Measurements from ENCODE around the gene ANXA9.

DNA sequence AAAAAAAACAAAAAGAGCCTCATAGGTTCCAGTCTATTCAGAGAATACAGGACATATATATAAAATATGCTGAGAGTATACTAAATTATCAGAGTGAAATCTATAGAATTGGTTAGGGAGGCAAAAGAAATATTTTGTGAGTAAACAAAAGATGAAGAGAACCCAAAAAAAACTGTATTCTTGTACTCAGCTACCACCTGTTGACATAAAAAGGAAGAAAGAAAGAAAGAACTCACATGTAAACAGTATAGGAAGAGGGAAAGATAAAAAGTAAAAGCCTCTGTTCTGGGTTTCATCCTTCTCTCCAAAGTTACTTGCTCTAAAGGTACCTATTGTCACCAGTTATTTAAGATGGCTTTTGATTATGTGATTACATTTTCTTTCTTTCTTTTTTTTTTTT, 44.4 kb downstream of the ANXA9 start:
- TF ChIP-seq POLR2A (IDR thresholded peaks at IDR 0.05): no peak
- TF ChIP-seq POLR2AphosphoS5 (IDR thresholded peaks at IDR 0.05; ENCODE audit: insufficient read depth in 1 of 2, low read depth in 1 of 2): no peak
